ENCODE measurements around the gene PNCK. TPM values are rescaled to one million over a fixed set of nuclear protein-coding genes. Genes with fewer than 3 reads are reported as not detected.

Gene PNCK
- total RNA-seq, 1 donor from 2014 or later, result 1.1 TPM

- H3K9me3 Mint-ChIP-seq (ENCODE audit: unreplicated experiment), result no peaks in the 10 kb centered on the region
- no peaks in the 10 kb centered on the region for H3K79me2 ChIP-seq (ENCODE audit: insufficient read depth, low read length)
- H3K27me3 ChIP-seq (ENCODE audit: insufficient read depth, low read length), result peaks cover 20% of the 10 kb centered on the region
- no peaks in the 10 kb centered on the region for H3K36me3 ChIP-seq (ENCODE audit: insufficient read depth, low read length)
- no peak for DNase-seq (ENCODE audit: low read depth)
- no peak overlapping the region for H3K4me3 Mint-ChIP-seq (ENCODE audit: unreplicated experiment)
- no peaks in the 10 kb centered on the region for H4K20me1 ChIP-seq (ENCODE audit: insufficient read depth, low read length)
- no peak overlapping the region for H3K9ac ChIP-seq (ENCODE audit: low read length)
- no peak for FAIRE-seq
- peaks cover 3% of the 10 kb centered on the region for H3K4me1 ChIP-seq (ENCODE audit: insufficient read depth, low read length)
- H3K4me2 ChIP-seq (ENCODE audit: low read length), result no peak overlapping the region
- H3K4me1 Mint-ChIP-seq (ENCODE audit: low read depth, unreplicated experiment), result no peaks in the 10 kb centered on the region
- TF ChIP-seq CTCF (IDR thresholded peaks at IDR 0.05; ENCODE audit: insufficient read depth, low read depth, low read length) (no peak), EZH2 (IDR thresholded peaks at IDR 0.05; ENCODE audit: insufficient read depth, low read length) (peak; percentile 6)
- no peaks in the 10 kb centered on the region for H3K9me3 ChIP-seq (ENCODE audit: insufficient read depth, low read depth, low read length)
- H3K4me3 ChIP-seq (ENCODE audit: insufficient read depth, low read depth, low read length), result no peak overlapping the region
- no peak overlapping the region for H3K27ac ChIP-seq (ENCODE audit: low read depth, low read length)
- H3K36me3 Mint-ChIP-seq (ENCODE audit: low read depth, unreplicated experiment), result no peaks in the 10 kb centered on the region
- no peak overlapping the region for H2AFZ ChIP-seq (ENCODE audit: low read depth, low read length)
- H3K27me3 Mint-ChIP-seq (ENCODE audit: low read depth, unreplicated experiment), result peaks cover 28% of the 10 kb centered on the region
- H3K27ac Mint-ChIP-seq (ENCODE audit: unreplicated experiment), result no peak overlapping the region
Observed at GRCh38 chrX:153641627-153642026, 32.0 kb downstream of the PNCK start.

DNA sequence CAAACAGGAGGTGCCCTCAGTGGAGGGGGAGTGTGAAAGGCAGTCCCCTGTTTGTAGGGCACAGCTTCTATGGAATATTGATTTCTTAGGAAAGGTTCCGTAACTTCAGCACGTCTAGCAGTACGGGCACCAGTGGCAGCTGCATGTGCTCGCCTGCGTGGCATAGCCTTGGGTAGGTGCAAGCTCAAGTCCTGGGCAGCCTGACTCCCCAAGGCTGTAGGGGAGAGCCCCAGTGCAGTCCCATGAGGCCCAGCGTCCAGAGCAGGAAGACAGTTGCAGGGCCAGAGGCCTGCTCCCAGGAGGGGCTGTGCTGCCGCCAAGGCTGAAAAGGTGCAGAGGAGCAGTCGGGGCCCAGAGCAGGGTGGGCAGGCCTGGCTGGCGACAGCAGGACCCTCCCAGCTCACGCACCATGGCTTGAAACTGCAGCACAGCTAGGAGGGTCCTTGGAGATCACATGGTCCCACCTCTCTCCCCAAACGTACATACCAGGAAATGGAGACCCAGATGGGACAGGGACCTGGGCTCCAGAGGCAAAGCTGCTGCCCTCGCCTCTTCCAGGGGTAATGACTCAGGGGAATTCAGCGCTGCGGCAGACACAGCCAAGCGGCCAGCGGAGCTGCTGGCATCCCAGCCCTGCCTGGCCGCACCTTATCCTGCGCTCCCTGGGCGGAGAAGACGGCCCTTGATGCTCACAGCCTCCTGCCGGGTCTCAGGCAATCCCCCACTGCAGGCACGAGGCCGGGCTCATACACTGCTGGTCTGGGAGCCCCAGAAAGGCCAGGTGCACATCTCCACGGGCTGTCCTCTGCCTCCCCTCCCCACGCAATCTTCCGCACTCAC lies 32.7 kb downstream of the PNCK start:
- no peaks in the 10 kb centered on the region for H3K4me1 Mint-ChIP-seq (ENCODE audit: low read depth, unreplicated experiment)
- no peaks in the 10 kb centered on the region for H4K20me1 ChIP-seq (ENCODE audit: insufficient read depth, low read length)
- no peaks in the 10 kb centered on the region for H3K9me3 ChIP-seq (ENCODE audit: insufficient read depth, low read depth, low read length)
- H3K27me3 Mint-ChIP-seq (ENCODE audit: low read depth, unreplicated experiment), result peaks cover 27% of the 10 kb centered on the region
- no peaks in the 10 kb centered on the region for H3K36me3 ChIP-seq (ENCODE audit: insufficient read depth, low read length)
- FAIRE-seq (no peak), DNase-seq (ENCODE audit: low read depth) (no peak)
- no peak overlapping the region for H3K27ac Mint-ChIP-seq (ENCODE audit: unreplicated experiment)
- no peak overlapping the region for H3K4me2 ChIP-seq (ENCODE audit: low read length)
- H3K4me3 Mint-ChIP-seq (ENCODE audit: unreplicated experiment), result no peak overlapping the region
- H3K9ac ChIP-seq (ENCODE audit: low read length), result no peak overlapping the region
- no peaks in the 10 kb centered on the region for H3K9me3 Mint-ChIP-seq (ENCODE audit: unreplicated experiment)
- no peak overlapping the region for H3K4me3 ChIP-seq (ENCODE audit: insufficient read depth, low read depth, low read length)
- no peak overlapping the region for H2AFZ ChIP-seq (ENCODE audit: low read depth, low read length)
- H3K27ac ChIP-seq (ENCODE audit: low read depth, low read length), result no peak overlapping the region
- TF ChIP-seq EZH2 (IDR thresholded peaks at IDR 0.05; ENCODE audit: insufficient read depth, low read length) (no peak), CTCF (IDR thresholded peaks at IDR 0.05; ENCODE audit: insufficient read depth, low read depth, low read length) (no peak)
- no peaks in the 10 kb centered on the region for H3K79me2 ChIP-seq (ENCODE audit: insufficient read depth, low read length)
- no peaks in the 10 kb centered on the region for H3K36me3 Mint-ChIP-seq (ENCODE audit: low read depth, unreplicated experiment)
- peaks cover 20% of the 10 kb centered on the region for H3K27me3 ChIP-seq (ENCODE audit: insufficient read depth, low read length)
- H3K4me1 ChIP-seq (ENCODE audit: insufficient read depth, low read length), result peaks cover 3% of the 10 kb centered on the region
